Fibroblast of skin of right biceps (primary cell): ENCODE results near the gene MMS22L.

Experiments
- DNase-seq: peaks from one replicate; pipeline ENCODE4 v3.0.0-alpha.2; 2013

Gene MMS22L

GRCh38 chr6:97136626-97137358, 146.2 kb downstream of the MMS22L start:
- no peak for DNase-seq

GRCh38 chr6:97133067-97133466, 149.9 kb downstream of the MMS22L start:
- DNase-seq = peak; percentile 5

- DNase-seq = peak; percentile 1
Measured at GRCh38 chr6:97129106-97129505, 153.9 kb downstream of the MMS22L start.

- no peak for DNase-seq
Measured at GRCh38 chr6:97128507-97128906, 154.5 kb downstream of the MMS22L start.

- no peak for DNase-seq
Measured at GRCh38 chr6:97123652-97124051, 159.4 kb downstream of the MMS22L start.

- DNase-seq = no peak
Measured at GRCh38 chr6:97123112-97123511, 159.9 kb downstream of the MMS22L start.

GRCh38 chr6:97120511-97120910, 162.5 kb downstream of the MMS22L start:
- no peak for DNase-seq

- DNase-seq = no peak
Measured at GRCh38 chr6:97114645-97115044, 168.4 kb downstream of the MMS22L start.

GRCh38 chr6:97113170-97113569, 169.8 kb downstream of the MMS22L start:
- DNase-seq = no peak

- no peak for DNase-seq
Measured at GRCh38 chr6:97111243-97111642, 171.8 kb downstream of the MMS22L start.

GRCh38 chr6:97110626-97111025, 172.4 kb downstream of the MMS22L start:
- DNase-seq = no peak

GRCh38 chr6:97110149-97110548, 172.9 kb downstream of the MMS22L start:
- no peak for DNase-seq

- no peak for DNase-seq
Measured at GRCh38 chr6:97109444-97109843, 173.6 kb downstream of the MMS22L start.

- no peak for DNase-seq
Measured at GRCh38 chr6:97102145-97102790, 180.7 kb downstream of the MMS22L start.

GRCh38 chr6:97100696-97101095, 182.3 kb downstream of the MMS22L start:
- DNase-seq = no peak

- DNase-seq = no peak
Measured at GRCh38 chr6:97097068-97098047, 185.7 kb downstream of the MMS22L start.

- peak; percentile 14 for DNase-seq
Measured at GRCh38 chr6:97095311-97095850, 187.6 kb downstream of the MMS22L start.

- DNase-seq = no peak
Measured at GRCh38 chr6:97094376-97094775, 188.6 kb downstream of the MMS22L start.

GRCh38 chr6:97092673-97093305, 190.2 kb downstream of the MMS22L start:
- no peak for DNase-seq
